Kidney glomerular epithelial cell (primary cell): ENCODE data around the gene CSNK1E.

ENCODE experiments used
- DNase-seq: peaks from one replicate; lab custom pipeline; 2025; lab: John Stamatoyannopoulos, UW

The CSNK1E gene

DNA sequence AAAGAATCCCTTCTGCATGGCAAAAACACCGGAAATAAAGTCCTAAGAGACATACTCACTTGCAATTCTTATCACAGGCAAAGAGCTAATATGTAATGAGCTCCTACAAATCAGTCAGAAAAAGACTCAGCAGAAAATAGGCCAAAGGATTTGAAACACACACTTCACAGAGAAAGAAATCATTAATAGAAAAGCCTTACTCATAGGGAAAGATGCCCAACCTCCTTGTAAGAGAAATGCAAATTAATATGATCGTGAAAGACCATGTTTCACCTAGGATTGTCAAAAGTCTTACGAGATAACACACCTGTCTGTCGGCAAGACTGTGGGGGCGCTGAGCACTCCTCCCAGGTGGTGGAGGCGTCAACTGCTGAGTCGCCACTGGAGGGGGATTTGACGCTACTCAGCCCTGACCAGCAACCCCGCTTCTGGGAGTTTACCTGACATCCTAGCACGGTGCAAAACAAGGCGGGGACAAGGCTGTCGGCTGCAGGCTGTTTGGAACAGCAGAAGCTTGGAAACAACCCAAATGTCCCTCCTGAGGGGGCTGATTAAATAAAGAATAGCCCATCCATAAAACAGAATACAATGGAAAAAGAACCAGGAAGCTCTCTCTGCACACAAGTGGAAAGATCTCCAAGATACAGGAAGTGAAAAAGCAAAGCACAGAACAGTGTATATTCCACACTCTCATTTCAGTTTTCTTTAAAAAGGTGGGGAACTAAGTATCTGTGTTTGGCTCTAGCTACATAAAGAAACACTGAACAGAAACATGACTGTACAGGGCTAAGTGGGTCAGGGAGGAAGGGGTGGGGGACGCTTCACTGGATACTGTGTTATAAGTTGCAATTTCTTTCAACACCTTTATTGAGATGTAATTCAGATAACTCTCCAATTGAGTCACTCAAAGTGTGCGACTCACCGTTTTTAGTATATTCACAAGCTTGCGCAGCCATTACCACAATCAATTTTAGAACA is 11.5 kb downstream of the CSNK1E start:
- DNase-seq: peak; percentile 68

DNA sequence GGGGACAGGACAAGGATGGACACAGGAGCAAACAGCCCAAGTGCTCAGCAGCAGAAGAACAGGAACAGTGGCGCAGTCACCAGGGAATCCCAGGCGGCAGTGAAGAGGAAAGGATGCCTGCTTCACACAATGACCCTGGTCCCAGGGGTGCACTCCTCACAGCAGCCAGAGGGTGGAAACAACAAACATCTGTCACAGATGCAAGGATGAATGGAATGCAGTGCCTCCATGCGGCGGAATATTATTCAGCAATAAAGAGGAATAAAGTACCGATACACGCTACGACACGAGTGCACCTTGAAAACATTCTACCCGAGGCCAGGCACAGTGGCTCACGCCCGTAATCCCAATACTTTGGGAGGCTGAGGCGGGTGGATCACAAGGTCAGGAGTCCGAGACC is 12.7 kb downstream of the CSNK1E start:
- no peak for DNase-seq

DNA sequence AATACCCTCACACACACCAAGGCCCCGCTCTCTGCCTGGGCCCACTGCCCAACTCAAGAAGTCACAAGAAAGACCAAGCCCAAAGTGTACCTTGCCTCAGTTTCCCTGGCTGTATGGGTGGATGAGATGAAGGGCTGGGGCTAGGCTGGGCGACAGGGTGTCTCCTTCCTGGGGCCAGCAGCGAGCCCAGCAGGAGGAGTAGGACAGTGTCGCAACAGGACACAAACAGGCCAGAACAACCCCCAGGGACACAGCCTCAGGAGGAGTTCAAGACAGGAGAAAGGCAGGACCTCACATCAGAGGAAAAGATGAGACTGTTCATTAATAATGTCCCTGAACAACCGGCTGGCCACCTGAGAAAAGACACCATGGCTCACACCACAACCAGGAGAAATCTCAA is 13.3 kb downstream of the CSNK1E start:
- DNase-seq: no peak

DNA sequence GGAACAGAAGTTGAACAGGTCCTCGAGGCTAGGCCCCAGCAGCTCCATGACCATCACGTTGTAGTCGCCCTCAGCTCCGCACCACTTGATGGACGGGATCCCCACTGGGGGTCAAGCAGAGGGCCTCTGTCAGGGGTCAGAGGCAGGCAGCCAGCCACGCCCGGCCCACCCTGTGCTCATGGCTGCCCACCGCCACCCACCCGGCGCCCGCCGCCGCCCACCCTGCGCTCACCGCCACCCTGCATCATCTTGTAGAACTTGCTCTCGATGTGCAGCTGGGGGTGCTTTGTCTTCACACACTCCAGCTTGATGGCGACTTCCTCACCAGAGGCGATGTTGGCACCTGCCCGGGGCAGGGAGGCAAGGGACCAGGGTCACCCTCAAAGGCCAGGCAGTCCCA is 14.3 kb downstream of the CSNK1E start:
- no peak for DNase-seq

DNA sequence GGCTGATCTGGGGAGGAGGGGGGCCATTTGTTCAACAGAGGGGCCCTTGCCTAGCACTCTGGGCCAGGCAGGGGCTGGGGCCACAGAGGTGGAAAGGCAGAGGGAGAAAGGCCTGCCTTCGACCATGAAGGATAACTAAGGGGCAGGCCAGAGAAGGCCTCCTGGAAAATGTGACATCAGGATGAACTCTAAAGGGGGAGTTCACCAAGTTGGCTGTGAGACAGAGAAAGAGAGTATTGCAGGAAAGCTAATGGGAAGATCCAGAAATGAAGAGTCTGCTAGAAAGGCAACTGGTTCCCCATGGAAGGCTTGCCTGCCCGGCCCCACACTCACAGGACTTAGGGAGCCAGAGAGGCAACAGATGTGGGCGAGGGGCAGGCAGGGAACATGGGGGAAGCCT is 16.3 kb downstream of the CSNK1E start:
- no peak for DNase-seq

DNA sequence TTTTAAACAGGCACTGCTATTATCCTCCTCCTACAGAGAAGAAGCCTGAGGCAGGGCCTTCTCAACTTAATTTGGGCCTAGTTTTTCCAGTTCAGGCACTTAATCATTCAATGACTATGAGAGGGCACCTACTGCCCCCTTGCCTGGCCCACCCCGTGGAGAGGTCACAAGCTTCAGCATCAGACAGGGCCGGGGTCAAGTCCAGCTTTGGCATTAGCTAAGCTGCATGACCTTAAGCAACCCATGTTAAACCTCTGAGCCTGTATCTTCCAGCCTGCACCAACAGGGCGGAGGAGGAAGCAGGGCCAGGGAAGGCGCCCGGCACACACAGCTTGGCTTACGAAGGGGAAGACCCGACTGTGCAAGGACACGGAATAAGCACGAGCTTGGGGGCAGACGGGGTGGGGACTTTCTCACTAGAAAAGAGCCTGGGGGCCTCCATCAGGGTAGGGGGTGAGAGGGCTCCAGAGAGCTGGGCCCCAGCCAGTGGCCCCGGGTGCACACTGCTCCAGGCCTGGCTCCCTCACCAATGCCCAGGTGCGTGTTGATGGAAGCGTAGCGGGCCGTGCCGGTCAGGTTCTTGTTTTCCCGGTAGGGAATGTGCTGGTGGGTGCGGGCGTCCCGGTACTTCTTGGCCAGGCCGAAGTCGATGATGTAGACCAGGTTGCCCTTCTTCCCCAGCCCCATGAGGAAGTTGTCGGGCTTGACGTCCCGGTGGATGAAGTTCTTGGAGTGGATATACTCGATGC is 16.9 kb downstream of the CSNK1E start:
- no peak for DNase-seq

DNA sequence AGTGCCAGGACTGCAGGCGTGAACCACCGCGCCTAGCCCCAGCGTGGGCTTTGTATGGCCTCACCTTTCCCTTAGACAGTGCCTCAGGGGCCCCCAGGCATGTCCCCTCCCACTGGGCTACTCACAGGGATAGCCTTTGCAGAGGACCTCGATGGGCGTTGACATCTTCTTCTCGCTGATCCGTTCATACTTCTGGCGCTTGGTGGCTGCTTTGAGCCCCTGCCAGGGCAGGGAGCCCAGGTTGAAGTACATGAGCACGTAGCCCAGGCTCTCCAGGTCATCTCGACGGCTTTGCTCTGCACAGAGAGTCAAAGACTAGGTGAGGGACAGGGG is 17.5 kb downstream of the CSNK1E start:
- DNase-seq: no peak

DNA sequence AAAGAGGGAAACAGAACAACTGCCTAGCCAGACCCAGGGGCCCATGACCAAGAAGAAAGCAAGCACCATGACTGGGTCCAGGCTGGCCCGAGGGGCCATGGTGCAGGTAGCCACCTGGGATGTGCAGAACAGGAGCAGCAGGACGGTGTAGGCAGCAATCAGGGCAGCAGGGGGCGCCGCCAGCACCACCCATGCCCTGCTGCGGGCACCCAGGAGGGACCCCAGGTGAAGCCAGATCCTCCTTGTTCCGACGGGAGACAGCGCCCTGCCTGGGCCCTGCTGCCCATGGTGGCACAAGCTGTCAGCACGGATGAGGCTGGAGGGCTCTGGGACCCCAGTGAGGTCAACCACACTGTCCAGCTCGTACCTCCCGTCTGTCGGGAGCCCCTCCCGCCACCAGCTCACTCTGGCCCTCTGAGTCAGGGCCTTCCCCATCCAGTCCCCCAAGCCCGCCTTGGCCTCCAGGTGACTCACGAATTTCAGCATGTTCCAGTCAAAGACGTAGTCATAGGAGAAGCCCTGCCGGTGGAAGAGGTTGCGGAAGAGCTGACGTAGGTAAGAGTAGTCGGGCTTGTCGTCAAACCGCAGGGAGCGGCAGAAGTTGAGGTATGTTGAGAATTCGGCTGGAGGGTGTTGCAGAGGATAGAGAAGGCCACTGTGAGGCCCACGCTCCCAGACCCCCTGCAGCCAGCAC is 18.8 kb downstream of the CSNK1E start:
- no peak for DNase-seq

DNA sequence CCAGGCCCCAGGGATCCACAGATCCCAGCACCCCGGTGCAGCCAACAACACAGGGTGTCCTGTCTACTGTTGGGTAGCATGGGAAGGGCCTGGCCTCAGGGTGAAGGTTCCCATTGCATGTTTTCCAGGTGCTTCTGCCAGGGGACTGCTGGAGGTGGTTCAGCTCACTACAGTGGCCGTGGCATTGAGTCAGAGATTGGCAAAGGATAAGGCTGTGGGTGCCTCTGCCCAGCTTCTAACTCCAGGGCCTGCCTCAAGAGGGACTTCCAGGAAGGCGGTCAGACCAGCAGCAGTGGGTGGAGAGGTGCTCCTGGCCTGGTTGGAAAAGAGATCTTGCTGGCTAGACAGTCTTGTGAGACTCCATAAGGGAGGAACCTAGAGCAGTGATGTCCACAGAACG is 20.9 kb downstream of the CSNK1E start:
- DNase-seq: no peak

DNA sequence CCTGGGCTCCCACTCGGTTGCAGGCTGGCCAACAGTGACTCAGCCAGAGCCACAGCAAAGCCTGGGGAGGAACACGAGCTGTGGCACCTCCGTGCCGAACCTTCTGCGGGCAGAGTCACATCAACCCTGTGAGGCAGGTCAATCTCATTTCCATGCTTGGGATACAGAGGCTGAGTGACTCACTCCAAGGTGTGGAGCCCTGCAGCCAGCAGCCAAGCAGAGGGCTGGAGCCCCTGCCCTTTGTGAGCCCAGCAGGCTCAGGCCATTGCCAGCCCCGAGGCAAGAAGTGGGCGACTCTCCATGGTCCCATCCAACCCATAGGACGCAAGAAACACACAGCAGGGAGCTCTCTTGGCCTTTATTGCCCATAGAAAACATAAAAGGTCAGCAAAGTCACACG is 21.4 kb downstream of the CSNK1E start:
- DNase-seq: no peak

DNA sequence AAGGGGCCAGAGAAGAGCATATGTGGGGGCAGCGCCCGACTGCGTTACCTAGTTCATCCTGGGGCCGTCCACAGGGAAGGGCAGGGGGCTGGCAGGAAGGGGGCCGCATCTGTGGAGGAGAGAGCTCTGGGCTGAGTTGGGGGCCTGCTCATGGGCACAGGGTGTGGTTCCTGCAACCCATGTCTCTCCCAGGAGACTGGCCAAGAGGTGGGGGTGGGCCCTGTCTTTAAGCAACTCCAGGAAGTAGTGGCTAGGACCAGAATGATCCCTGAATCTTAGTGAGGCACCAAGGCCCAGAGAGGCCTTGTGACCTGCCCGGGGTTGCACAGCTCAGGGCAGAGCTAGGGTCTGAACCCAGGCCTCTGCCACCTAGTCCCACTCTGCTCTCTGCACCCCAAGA is 21.9 kb downstream of the CSNK1E start:
- DNase-seq: no peak

DNA sequence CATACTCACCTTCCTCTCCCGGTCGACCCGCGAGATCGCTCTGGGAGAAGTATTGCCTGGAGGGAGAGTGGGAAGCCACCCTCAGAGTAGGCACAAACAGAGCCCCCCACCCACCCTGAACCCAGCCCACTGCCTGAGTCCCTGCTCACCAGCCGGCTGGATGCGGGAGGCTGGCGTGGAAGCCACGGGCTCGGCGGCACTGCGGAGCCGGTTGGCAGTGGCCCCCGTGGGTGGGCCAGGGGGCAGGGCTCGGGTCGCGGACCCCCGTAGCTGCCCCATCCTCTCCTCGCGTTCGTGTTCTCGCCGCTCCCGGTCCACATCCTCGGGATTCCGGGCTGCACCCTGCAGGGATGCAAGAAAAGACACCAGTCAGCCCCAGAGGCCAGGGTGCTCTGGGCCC is 23.0 kb downstream of the CSNK1E start:
- no peak for DNase-seq

DNA sequence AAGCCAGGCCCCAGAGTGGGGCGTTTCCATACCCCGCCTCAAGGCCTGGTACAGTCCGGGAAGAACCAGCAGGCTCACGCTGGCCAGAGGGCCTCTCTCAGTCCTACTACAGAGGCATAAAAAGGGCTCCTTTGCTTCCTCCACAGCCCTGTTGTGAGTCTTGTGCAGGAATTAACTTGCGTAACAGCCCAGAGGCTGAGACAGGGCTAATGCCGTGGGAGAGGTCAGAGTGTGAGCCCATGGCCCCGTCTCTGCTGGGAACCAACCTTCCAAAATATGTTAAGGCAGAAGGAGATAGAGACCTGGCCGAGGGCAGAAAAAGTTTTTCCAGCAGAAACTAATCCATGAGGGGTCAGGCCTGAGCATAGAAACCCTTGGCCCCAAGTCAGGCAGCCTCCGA is 24.5 kb downstream of the CSNK1E start:
- DNase-seq: no peak

DNA sequence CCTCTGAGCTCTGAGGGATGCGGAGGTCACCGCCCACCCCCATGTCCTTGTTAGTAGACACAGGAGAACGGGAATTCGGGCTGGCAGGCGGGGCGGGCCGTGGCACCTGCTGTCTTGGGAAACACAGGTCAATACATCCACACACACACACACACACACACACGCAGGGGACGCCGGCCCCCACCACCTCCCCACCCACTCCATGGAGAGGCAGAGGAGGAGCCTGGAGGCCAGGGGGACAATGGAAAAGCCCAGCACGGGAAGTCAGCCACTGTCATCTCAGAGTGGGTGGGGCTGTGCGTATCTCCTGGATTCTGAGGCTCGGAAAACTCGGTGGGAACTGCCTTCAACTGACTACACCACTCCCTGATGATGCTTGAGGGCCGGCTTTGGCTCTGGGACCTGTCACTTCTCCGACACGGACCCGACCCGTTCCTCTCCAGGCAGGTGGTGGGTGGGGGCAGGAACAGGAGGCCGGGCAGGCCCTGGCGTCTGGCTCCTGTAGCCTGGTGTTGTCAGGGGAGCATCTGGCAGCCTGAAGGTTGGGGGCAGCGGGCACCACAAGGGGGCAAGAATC is 25.9 kb downstream of the CSNK1E start:
- DNase-seq: no peak

DNA sequence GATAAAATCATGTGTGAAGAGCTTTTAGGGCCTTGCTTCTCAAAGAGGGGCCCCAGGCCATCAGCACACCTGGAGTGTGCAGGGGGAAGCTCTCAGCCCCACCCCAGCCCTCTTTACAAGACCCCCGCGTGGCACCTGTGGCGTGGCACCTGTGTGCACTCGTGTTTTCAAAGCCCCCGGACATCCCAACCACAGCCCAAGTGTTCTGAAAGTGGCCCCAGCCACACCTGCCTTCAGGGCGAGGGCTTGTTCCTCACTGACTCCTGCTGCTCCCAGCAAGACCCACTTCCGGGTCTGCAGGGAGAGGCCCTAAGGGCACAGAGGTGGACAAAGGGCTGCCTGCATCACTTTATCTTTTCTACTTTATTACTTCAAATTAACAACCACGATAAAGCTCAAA is 26.9 kb downstream of the CSNK1E start:
- DNase-seq: no peak

DNA sequence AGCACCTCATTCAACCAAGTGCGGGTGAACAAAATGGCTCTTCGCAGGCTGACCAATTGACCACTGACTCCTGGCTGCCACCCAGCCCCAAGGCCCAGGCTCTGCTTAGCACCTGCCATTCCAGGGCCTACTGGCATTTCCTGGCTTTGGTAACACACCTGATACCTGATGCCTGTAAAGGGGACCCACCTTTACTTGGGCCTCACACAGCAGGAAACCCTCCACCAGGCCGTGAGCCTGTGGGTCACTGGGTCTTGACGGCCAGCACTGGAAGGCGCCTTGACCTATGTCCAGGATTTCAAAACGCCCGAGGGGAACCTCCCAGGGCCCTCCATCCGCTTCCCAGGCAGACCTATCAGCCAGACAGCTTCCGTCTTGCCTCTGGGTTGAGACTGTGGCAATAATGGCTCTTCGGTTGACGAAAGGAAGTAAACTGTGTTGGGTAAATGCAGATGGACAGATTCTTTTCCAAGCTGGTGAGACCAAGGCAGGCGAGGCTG is 27.6 kb downstream of the CSNK1E start:
- DNase-seq: no peak

DNA sequence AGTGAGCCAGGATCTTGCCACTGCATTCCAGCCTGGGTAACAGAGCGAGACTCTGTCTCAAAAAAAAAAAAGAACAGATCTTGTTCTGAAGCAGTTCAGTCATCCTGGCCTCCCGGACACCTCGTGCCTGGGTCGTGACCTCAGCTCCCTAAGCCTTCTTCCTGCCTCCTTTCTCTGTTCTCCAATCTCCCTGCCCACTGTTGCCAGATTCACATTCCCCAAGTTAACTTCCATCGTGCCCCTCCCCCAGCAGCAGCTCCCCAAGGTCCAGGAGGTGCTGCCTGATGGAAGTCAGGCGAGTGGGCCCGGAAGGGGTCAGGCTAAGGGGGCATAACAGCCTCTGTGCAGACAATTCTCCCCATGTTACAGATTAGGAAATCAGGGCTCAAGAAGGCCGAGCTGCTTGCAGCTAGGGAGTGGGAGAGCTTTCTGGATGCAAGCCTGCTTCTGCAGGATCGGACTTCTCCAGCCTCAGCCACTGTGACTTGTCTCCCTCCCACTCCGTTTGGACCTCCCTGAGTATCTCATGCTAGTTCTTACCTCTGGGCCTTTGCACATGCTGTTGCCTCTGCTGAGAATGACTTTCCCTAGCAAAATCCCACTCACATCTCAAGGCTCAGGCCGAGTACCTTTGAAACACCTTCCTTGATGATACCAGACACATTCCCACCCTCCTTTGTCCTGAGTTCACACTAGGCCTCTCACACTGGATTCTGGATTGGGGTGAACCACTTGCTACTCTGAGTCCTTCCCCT is 30.1 kb downstream of the CSNK1E start:
- DNase-seq: no peak

DNA sequence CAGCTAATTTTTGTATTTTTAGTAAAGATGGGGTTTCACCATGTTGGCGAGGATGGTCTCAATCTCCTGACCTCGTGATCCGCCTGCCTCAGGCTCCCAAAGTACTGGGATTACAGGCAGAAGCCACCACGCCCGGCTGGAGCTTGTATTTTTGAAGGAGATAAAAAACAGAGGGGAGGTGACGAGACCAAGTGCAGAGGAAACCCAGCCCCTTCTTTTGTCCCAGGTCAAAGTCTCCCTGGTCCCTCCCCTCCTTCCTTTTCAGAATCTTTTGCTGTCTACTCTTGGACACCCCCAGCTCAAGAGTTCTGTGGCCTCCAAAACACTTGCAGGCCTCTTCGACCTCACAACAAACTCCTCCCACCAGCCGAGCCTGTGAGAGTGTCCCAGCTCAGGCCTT is 32.2 kb downstream of the CSNK1E start:
- DNase-seq: no peak

DNA sequence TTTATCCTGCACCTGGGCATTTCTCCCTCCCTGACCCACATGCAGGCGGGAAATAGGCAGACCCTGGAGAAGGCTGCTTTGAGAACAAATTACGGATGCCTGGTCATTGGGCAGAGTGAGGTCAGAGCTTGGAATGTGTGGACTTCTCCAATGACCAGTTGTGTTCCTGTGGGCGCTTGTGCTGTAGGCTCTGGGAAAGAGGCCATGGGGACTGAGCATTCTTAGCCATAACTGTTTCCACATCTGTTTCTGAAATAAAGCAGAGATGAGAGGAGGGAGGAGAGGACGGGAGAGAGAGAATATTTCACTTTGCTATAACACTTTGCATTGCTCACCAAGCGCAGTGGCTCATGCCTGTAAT is 33.2 kb downstream of the CSNK1E start:
- no peak for DNase-seq

DNA sequence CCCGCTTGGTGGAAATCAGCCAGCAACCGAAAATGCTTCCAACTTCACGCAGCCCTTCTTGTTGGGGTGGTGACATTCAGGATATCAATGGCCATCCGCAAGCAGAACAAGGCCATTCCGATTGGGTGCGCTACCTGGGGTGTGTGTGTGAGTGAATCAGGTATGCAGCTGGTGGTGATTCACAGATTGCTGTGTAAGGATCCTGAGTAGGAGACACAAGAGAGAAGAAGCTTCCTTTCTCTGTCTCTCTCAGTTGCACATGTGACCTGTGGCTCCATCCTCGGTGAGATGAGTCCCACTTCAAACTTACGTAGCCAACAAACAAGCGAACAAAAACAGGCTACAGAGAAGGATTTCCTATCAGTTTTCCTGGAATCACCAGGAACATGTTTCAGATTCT is 34.8 kb downstream of the CSNK1E start:
- DNase-seq: no peak

DNA sequence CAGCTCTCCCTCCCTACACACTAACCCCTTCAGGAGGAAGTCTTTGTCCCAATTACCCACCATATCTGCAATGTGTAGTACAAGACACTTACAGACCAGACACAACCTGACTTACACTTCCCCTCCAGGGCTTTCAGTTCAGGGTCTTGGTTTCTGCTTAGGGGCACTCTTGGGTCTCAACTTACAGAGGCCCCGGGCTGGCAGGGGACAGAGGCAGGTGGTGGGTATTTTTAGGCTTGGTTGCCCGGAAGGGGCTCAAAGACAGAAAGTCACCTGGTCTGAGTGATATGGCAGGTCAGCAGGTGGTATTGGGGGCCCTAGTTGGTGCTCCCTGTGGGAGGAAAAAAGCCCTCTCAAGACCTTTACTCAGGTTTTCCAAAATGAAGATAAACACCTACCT is 41.1 kb downstream of the CSNK1E start:
- DNase-seq: no peak
